GM12892 (cell line): ENCODE data around the gene ENAH.

ENCODE experiments used
- POLR2A ChIP-seq: IDR thresholded peaks from 2 replicates; pipeline ENCODE4 v1.6.1; 2011; ENCODE audit warnings: low read depth, low read length, control low read depth
- POLR2AphosphoS5 ChIP-seq: IDR thresholded peaks from 2 replicates; pipeline ENCODE4 v1.6.1; 2011; ENCODE audit warnings: low read depth, low read length, control low read depth

- TF ChIP-seq POLR2A (no peak), POLR2AphosphoS5 (no peak)
These were observed 17.3 kb downstream of the ENAH start for GRCh38 chr1:225635649-225636048.
